A673 (cell line): Measurements from ENCODE around the gene CDH18.

Experiments used
- CTCF ChIP-seq: fragments of 300-800, 200-600 bp; sonication (generic); conservative IDR thresholded peaks from 2 replicates; pipeline ENCODE4 v1.5.1; 2017; ENCODE audit warnings: low read depth, mild to moderate bottlenecking, antibody characterized with exemption, low read length, moderate library complexity, mixed read lengths
- EZH2 ChIP-seq: fragments of 200-600 bp; sonication (generic); IDR thresholded peaks from 2 replicates; pipeline ENCODE4 v1.6.1; 2017; ENCODE audit warnings: borderline replicate concordance, low read depth, mild to moderate bottlenecking, mixed read lengths, antibody characterized with exemption, low read length; ENCODE audit not compliant: poor library complexity, severe bottlenecking

GRCh38 chr5:19555876-19556275 lies 432.1 kb downstream of the CDH18 start:
- no peak for TF ChIP-seq CTCF
- TF ChIP-seq EZH2, result no peak
